ENCODE measurements around the gene GRAPL. TPM values are rescaled to one million over a fixed set of nuclear protein-coding genes. Genes with fewer than 3 reads are reported as not detected.
"Not testable (repeated sequence)": the region's sequence is repeated elsewhere in the genome, so short reads cannot be mapped to it uniquely, and the experiment has no call there.

The GRAPL gene
- 1 to 10 TPM; 3.0 to 3.4 TPM for total RNA-seq

- CTCF ChIA-PET; H3K27me3 Mint-ChIP-seq (ENCODE audit: low read depth); H3K4me1 Mint-ChIP-seq (ENCODE audit: low read depth); DNase-seq; H3K9me3 Mint-ChIP-seq; H3K36me3 Mint-ChIP-seq (ENCODE audit: low read depth); intact Hi-C loops (cut with micrococcal nuclease); H3K4me3 Mint-ChIP-seq; H3K27ac Mint-ChIP-seq: not testable (repeated sequence)
Measured at GRCh38 chr17:19127148-19127980, at the start of gene GRAPL. GRAPL (plus strand) TSS chr17:19127589; CDS start chr17:19127620, 31 bp downstream.

GRCh38 chr17:19088804-19089685 lies 38.3 kb upstream of the GRAPL start:
- H3K4me3 Mint-ChIP-seq; H3K27me3 Mint-ChIP-seq (ENCODE audit: low read depth); H3K36me3 Mint-ChIP-seq (ENCODE audit: low read depth); intact Hi-C loops (cut with micrococcal nuclease); H3K4me1 Mint-ChIP-seq (ENCODE audit: low read depth); H3K9me3 Mint-ChIP-seq; H3K27ac Mint-ChIP-seq; CTCF ChIA-PET; DNase-seq: not testable (repeated sequence)

GRCh38 chr17:19090058-19090772 lies 37.2 kb upstream of the GRAPL start:
- CTCF ChIA-PET; H3K4me1 Mint-ChIP-seq (ENCODE audit: low read depth); intact Hi-C loops (cut with micrococcal nuclease); H3K27me3 Mint-ChIP-seq (ENCODE audit: low read depth); H3K4me3 Mint-ChIP-seq; DNase-seq; H3K9me3 Mint-ChIP-seq; H3K27ac Mint-ChIP-seq; H3K36me3 Mint-ChIP-seq (ENCODE audit: low read depth): not testable (repeated sequence)

DNA sequence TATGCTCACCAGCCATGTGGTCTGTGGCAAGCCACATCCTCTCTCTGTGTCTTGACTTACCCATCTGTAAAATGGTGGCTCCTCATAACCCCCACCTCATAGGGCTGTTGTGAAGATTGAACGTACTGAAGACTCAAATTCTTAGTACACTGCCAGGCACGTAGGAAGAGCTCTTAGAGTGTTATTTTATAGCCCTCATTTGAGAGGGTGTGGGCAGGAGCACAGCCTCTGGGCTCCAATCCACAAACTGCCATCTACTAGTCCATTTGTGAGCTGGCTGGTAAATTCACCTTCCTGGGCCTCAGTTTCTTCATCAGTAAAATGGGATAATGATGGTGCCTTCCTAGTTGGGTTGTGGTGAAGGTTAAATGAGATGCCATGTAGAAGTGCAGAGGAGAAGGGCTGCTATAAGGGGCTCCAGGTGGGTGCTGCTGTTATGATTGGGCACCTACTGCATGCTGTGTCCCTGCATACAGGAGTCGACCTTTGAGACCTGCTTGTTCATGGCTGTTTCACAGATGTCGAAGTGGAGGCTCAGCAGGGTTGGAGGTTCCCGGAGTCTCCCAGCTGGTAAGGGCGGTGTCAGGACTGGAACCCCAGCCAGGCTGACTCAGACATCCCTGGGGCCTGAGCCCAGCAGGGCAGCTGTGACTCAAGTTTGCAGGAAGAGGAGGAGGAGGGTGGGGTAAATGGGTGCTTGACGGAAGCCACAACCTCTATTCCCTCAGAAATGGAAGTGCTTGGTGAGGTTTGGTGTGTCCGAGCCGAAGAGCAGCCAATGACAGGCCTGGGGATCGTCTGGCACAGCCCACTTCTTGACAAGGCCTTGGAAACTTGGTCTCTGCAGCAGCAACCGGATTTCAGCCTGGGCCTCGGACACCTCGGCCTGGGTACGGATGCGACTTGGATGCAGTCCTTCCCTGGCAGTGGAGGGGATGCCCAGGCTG lies 34.4 kb upstream of the GRAPL start:
- H3K36me3 Mint-ChIP-seq (ENCODE audit: low read depth); H3K27me3 Mint-ChIP-seq (ENCODE audit: low read depth); intact Hi-C loops (cut with micrococcal nuclease); H3K4me1 Mint-ChIP-seq (ENCODE audit: low read depth); H3K27ac Mint-ChIP-seq; H3K9me3 Mint-ChIP-seq; H3K4me3 Mint-ChIP-seq; CTCF ChIA-PET: not testable (repeated sequence)
- peak; percentile 3 for DNase-seq

DNA sequence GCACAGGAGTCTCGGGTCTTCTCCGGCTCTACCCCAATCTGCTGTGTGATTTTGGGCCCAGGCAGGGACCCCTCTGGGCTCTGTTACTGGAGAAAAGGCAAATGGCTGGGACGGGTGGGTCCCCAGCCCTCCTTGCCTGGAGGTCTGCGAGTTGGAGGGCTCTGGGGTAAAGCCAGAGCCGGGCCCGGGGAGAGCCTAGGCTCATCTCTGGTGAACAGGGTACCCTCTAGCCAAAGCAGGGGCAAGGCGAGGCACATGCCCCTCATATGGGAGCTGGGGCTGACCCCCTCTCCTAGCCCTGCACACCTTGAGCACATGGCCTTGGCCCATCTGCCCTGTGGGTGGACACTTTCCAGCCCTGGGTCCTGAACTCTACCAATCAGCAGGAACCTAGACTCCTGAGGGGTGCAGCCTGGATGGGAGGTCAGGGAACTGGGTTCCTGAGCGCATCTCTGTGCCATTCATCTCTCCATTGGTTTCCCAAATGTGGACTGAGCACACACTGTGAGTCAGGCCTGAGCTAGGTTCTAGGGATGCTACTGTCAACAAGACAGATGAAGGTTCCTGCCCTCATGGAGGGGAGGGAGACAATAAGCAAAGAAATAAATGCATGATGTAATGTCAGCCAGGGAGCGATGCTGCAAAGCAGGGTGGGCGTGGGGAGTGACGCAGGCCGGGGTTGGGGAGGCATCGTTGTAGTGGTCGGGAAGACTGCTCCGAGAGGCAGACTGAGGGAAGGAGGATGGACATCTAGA lies 33.5 kb upstream of the GRAPL start:
- H3K4me3 Mint-ChIP-seq; H3K4me1 Mint-ChIP-seq (ENCODE audit: low read depth); intact Hi-C loops (cut with micrococcal nuclease); CTCF ChIA-PET; H3K27ac Mint-ChIP-seq; H3K9me3 Mint-ChIP-seq; H3K27me3 Mint-ChIP-seq (ENCODE audit: low read depth); DNase-seq; H3K36me3 Mint-ChIP-seq (ENCODE audit: low read depth): not testable (repeated sequence)

GRCh38 chr17:19108517-19108916 lies 18.9 kb upstream of the GRAPL start:
- H3K9me3 Mint-ChIP-seq; DNase-seq; H3K4me3 Mint-ChIP-seq; H3K27ac Mint-ChIP-seq; H3K36me3 Mint-ChIP-seq (ENCODE audit: low read depth); H3K4me1 Mint-ChIP-seq (ENCODE audit: low read depth); CTCF ChIA-PET; intact Hi-C loops (cut with micrococcal nuclease); H3K27me3 Mint-ChIP-seq (ENCODE audit: low read depth): not testable (repeated sequence)

- H3K27me3 Mint-ChIP-seq (ENCODE audit: low read depth); intact Hi-C loops (cut with micrococcal nuclease); H3K4me1 Mint-ChIP-seq (ENCODE audit: low read depth); CTCF ChIA-PET; H3K36me3 Mint-ChIP-seq (ENCODE audit: low read depth); H3K27ac Mint-ChIP-seq; H3K4me3 Mint-ChIP-seq; DNase-seq; H3K9me3 Mint-ChIP-seq: not testable (repeated sequence)
Measured at GRCh38 chr17:19110189-19111097, 16.9 kb upstream of the GRAPL start.

DNA sequence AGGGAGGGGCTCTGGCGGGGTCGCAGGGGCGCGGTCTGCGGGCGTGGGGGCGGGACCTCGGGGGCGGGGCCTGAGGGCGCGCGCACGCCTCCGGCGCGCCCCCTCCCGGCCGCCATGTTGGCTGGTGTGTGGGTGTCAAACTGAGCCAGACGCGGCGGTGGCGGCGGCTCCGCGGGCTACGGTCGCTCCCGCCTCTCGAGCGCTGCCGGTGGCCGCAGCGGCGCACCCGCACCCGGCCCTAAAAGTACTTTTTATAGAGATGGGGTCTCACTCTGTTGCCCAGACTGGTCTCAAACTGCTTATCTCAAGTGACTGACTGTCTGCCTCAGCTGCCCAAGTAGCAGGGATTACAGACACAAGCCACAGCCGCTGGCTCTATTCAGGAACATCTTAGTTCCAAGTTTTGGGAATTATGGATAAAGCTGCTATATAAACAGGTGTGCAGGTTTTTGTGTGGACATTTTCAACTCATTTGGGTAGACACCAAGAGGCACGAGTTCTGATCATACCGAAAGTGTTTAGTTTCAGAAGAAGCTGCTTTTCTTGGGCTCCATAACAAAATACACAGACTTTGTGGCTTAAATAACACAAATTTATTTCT lies 16.2 kb upstream of the GRAPL start:
- Mint-ChIP-seq H3K27ac (peak overlapping the region; percentile 73), H3K4me3 (peak overlapping the region; percentile 77)
- CTCF ChIA-PET; H3K9me3 Mint-ChIP-seq; H3K27me3 Mint-ChIP-seq (ENCODE audit: low read depth); H3K4me1 Mint-ChIP-seq (ENCODE audit: low read depth); H3K36me3 Mint-ChIP-seq (ENCODE audit: low read depth); intact Hi-C loops (cut with micrococcal nuclease): not testable (repeated sequence)
- DNase-seq = peak; percentile 56

DNA sequence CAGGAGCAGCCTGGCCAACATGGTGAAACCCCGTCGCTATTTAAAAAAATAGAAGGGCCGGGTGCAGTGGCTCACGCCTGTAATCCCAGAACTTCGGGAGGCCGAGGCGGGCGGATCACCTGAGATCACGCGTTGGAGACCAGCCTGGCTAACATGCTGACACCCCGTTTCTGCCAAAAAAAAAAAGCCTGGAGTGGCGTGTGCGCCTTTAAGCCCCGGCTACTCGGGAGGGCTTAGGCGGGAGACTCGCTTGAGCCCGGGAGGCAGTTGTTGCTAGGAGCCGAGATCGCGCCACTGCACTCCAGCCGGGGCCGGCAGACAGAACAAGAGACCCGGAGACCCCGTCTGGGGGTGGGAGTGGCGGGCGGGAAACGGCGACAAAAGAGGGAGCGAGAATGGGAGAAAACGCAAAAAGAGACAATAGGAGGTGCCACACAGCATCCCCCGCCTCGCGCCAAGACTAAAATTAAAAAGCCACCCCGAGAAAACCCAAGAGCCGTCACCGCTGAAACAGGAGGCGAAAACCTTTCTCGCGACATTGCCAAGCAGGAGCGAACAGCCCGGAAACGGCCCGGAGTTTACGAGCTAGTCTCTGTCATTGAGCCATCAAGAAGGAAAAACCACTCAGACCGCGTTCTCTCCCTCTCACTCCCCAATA lies 15.5 kb upstream of the GRAPL start:
- Mint-ChIP-seq H3K27ac (peak overlapping the region; percentile 95), H3K4me3 (peak overlapping the region; percentile 77)
- H3K9me3 Mint-ChIP-seq; H3K27me3 Mint-ChIP-seq (ENCODE audit: low read depth); CTCF ChIA-PET; H3K4me1 Mint-ChIP-seq (ENCODE audit: low read depth); H3K36me3 Mint-ChIP-seq (ENCODE audit: low read depth); intact Hi-C loops (cut with micrococcal nuclease): not testable (repeated sequence)
- peak; percentile 54 for DNase-seq

- H3K4me3 Mint-ChIP-seq; DNase-seq; intact Hi-C loops (cut with micrococcal nuclease): not testable (repeated sequence)
Measured at GRCh38 chr17:19112459-19112826, 14.9 kb upstream of the GRAPL start.

More at GRCh38 chr17:19112459-19112826, 14.9 kb upstream of the GRAPL start:
- H3K27ac Mint-ChIP-seq; H3K9me3 Mint-ChIP-seq; H3K27me3 Mint-ChIP-seq (ENCODE audit: low read depth); H3K4me1 Mint-ChIP-seq (ENCODE audit: low read depth); H3K36me3 Mint-ChIP-seq (ENCODE audit: low read depth); CTCF ChIA-PET: not testable (repeated sequence)

Data from activated naive CD4-positive, alpha-beta T cell treated with anti-CD3 and anti-CD28 coated beads for 36 hours (primary cell).